CD4-positive, alpha-beta memory T cell (primary cell): Measurements from ENCODE around the gene PPP4R4. TPM values are rescaled to one million over a fixed set of nuclear protein-coding genes. Genes with fewer than 3 reads are reported as not detected.

ENCODE experiments used
- CTCF ChIA-PET: fragments of 350-600 bp; sonication (Branson Sonifier 250); formaldehyde crosslinking; loops from one replicate; lab custom pipeline; 2021; ENCODE audit warnings: inconsistent platforms; ENCODE audit not compliant: partially characterized antibody; lab: Charles Lee
- POLR2A ChIA-PET: fragments of 350-600 bp; sonication (Branson Sonifier 250); formaldehyde crosslinking; loops from one replicate; lab custom pipeline; 2021; ENCODE audit not compliant: partially characterized antibody; lab: Charles Lee
- DNase-seq, 5 donors: peaks; one replicate each; pipeline versions ENCODE4 v3.0.0 to v3.0.0-alpha.2; 2020 to 2022; ENCODE audit warnings: mixed read lengths in 1 of 5
- H3K27ac ChIP-seq: one replicate; pipeline ENCODE4 v1.7.0; 2013; ENCODE audit warnings: low read depth, low read length
- H3K27me3 ChIP-seq: 2 replicates; pipeline ENCODE4 v1.7.0; 2013; ENCODE audit warnings: mild to moderate bottlenecking, low read length, moderate library complexity; ENCODE audit not compliant: insufficient read depth
- H3K36me3 ChIP-seq: 2 replicates; pipeline ENCODE4 v1.7.0; 2013; ENCODE audit warnings: mild to moderate bottlenecking, low read length, moderate library complexity; ENCODE audit not compliant: insufficient read depth
- H3K4me1 ChIP-seq: 2 replicates; pipeline ENCODE4 v1.7.0; 2013; ENCODE audit warnings: mild to moderate bottlenecking, low read length, moderate library complexity; ENCODE audit not compliant: insufficient read depth
- H3K4me3 ChIP-seq, 2 donors: one replicate each; pipeline ENCODE4 v1.7.0; 2013; ENCODE audit warnings: low read length in 2 of 2, mild to moderate bottlenecking in 1 of 2
- H3K9me3 ChIP-seq, 2 donors: one replicate each; pipeline ENCODE4 v1.7.0; 2013; ENCODE audit warnings: low read length in 2 of 2, control low read depth in 1 of 2; ENCODE audit not compliant: control insufficient read depth in 1 of 2
- H3K27ac Mint-ChIP-seq, 7 donors: one replicate each; pipeline ENCODE4 v1.8.0; 2020 to 2021; ENCODE audit warnings: mixed read lengths in 7 of 7, mild to moderate bottlenecking in 6 of 7, inconsistent platforms in 3 of 7, moderate library complexity in 3 of 7
- H3K27me3 Mint-ChIP-seq, 2 donors: one replicate each; pipeline ENCODE4 v1.8.0; 2020 to 2021; ENCODE audit warnings: mixed read lengths in 2 of 2
- H3K36me3 Mint-ChIP-seq, 2 donors: one replicate each; pipeline ENCODE4 v1.8.0; 2020 to 2021; ENCODE audit warnings: mixed read lengths in 2 of 2, inconsistent platforms in 1 of 2, mild to moderate bottlenecking in 1 of 2
- H3K4me1 Mint-ChIP-seq, 4 donors: one replicate each; pipeline ENCODE4 v1.8.0; 2020 to 2021; ENCODE audit warnings: mixed read lengths in 4 of 4, mild to moderate bottlenecking in 1 of 4
- H3K4me3 Mint-ChIP-seq, 8 donors: one replicate each; pipeline ENCODE4 v1.8.0; 2020 to 2021; ENCODE audit warnings: mixed read lengths in 8 of 8, mild to moderate bottlenecking in 7 of 8, moderate library complexity in 6 of 8, inconsistent platforms in 3 of 8
- H3K9me3 Mint-ChIP-seq, 8 donors: one replicate each; pipeline ENCODE4 v1.8.0; 2020 to 2021; ENCODE audit warnings: mixed read lengths in 8 of 8, mild to moderate bottlenecking in 5 of 8, inconsistent platforms in 3 of 8, moderate library complexity in 1 of 8
- intact Hi-C: fragments of 100-400 bp; cut with micrococcal nuclease; formaldehyde crosslinking; loops from one replicate; pipeline ENCODE4 v1.15.1; 2023
- polyA plus RNA-seq, 2 donors: library from polyadenylated mRNA; unstranded; fragments of 300-500 nt; fragmentation: Illumina TruSeq; gene quantifications; one replicate each; pipeline ENCODE4 v1.2.3, GENCODE V29; 2021
- total RNA-seq, 2 experiments: library from RNA; stranded (reverse); gene quantifications; one replicate each; pipeline ENCODE4 v1.2.3, GENCODE V29; 2021

The PPP4R4 gene
- total and polyA plus RNA-seq, 4 experiments from 2014 or later, result 0.38 to 7.3 (median 3.8) TPM

DNA sequence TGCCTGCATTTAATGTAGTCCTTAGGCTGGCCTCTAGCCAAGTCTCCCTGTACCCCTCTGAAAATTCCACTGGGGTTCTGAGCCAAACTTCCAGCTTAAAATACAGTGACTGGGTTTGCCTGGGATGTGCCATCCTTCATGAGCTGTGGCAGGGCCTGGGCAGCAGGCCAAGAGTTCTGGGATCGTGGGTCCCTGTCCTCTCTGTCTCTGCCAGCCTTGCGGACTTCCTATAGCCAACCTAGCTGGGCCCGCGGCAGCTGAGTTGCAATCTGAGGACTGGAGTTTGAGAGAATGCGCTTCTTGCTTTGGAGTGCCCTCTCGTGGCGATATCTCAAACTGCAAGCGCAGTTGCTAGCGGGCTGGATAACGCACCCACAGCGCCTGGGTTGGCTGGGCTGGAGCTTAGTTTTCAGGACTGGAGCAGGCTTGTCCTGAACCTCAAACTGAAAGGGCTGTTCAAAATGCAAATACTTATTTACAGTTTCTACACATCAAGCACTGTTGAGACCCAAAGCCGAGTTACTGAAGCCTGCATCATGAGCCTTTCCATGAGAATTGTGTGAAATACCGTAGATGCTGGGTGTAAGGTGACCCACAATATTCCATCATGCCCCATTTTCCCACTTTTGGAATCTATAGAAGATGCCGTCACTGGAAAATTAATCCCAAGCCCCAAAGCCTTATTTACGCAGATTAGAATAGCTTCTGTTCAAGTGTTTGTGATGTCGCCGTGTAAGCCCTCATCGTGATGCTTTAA is 37.4 kb upstream of the PPP4R4 start:
- intact Hi-C loops, result loop anchor here (1.0 kb wide), 4 partner anchors 22 to 197 kb away; no protein-coding TSS in a partner anchor
- Histone ChIP-seq H3K4me3 (no peak overlapping the region), H3K4me1 (no peaks in the 10 kb centered on the region), H3K36me3 (no peaks in the 10 kb centered on the region), H3K27me3 (no peaks in the 10 kb centered on the region), H3K9me3 (no peaks in the 10 kb centered on the region), H3K27ac (no peak overlapping the region)
- Mint-ChIP-seq H3K9me3 (peaks cover 0 to 7% (median 0%) of the 10 kb centered on the region in 8 donors), H3K4me1 (peaks cover 0 to 10% (median 1%) of the 10 kb centered on the region in 4 donors), H3K4me3 (no peak overlapping the region), H3K27me3 (peaks cover 1 to 3% of the 10 kb centered on the region in 2 donors), H3K36me3 (peaks cover 0 to 6% of the 10 kb centered on the region in 2 donors), H3K27ac (no peak overlapping the region)
- ChIA-PET POLR2A (interaction anchor here (0.7 to 2.0 kb wide), 10 partner anchors 9 to 177 kb away, joined by 3 to 12 read pairs (median 4); partner anchors contain the start of genes DDX24 and IFI27L1), CTCF (interaction anchor here (0.6 to 11.1 kb wide), 49 partner anchors 6 to 1023 kb away, joined by 3 to 142 read pairs (median 5); partner anchors contain the start of genes DDX24, IFI27L1, IFI27L2 and OTUB2)
- peak; percentile 74 to 80 (median 77) for DNase-seq

DNA sequence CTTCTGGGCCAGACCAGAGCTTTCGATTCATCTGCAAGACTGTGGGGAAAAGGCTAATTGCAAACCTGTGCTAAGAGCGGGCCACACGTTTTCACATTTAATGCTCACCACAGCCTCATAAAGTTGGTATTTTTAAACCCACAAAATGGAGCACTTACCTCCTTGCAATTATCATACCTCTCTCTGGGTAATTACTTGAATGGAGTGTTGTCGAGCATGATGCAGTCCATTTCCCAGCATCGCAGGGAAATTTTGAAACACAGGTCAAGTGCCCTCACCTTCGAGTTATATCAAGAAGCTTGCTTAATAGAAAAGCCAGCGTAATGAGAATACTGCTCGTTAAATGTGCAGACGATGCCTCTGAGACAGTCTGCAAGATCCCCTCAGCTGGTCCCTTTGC is 35.9 kb upstream of the PPP4R4 start:
- CTCF ChIA-PET, result interaction anchor here (0.8 to 11.1 kb wide), 12 partner anchors 8 to 199 kb away, joined by 3 to 142 read pairs (median 11); partner anchors contain the start of genes IFI27L2 and PPP4R4
- H3K27me3 ChIP-seq, result no peaks in the 10 kb centered on the region
- POLR2A ChIA-PET, result interaction anchor here (2.0 kb wide), 1 partner anchor 36 kb away, joined by 4 read pairs; no protein-coding TSS in a partner anchor
- no peaks in the 10 kb centered on the region for H3K9me3 ChIP-seq
- no peaks in the 10 kb centered on the region for H3K4me1 ChIP-seq
- Mint-ChIP-seq H3K27ac (no peak overlapping the region), H3K27me3 (peaks cover 1 to 4% of the 10 kb centered on the region in 2 donors), H3K4me3 (no peak overlapping the region), H3K9me3 (peaks cover 0 to 7% (median 0%) of the 10 kb centered on the region in 8 donors), H3K36me3 (peaks cover 0 to 6% of the 10 kb centered on the region in 2 donors), H3K4me1 (peaks cover 0 to 6% (median 0%) of the 10 kb centered on the region in 4 donors)
- intact Hi-C loops, result no loop called here
- no peaks in the 10 kb centered on the region for H3K36me3 ChIP-seq
- no peak overlapping the region for H3K4me3 ChIP-seq
- no peak for DNase-seq
- no peak overlapping the region for H3K27ac ChIP-seq

DNA sequence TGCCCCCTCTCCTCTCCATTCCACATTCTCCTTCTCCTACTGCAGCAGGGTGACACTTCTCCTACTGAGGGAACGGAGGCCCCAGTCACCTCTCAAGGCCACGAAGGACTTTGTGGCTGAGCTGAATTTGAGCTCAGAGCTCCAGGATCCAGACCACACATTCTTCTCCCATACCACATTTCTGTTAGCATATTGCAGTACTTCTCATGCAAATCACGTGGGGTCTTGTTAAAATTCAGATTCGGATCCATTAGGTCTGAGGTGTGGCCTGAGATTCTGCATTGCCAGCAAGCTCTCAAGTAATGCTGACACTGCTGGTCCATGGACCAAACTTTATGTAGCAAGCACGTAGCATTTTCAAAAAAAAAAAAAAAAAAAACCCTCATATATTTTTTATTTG is 35.1 kb upstream of the PPP4R4 start:
- H3K27me3 Mint-ChIP-seq, result peaks cover 1 to 4% of the 10 kb centered on the region in 2 donors
- H3K27ac Mint-ChIP-seq, result no peak overlapping the region
- CTCF ChIA-PET, result interaction anchor here (0.6 to 11.1 kb wide), 8 partner anchors 9 to 199 kb away, joined by 3 to 142 read pairs (median 25); partner anchors contain the start of genes IFI27L2 and PPP4R4
- Histone ChIP-seq H3K27me3 (no peaks in the 10 kb centered on the region), H3K9me3 (no peaks in the 10 kb centered on the region), H3K36me3 (no peaks in the 10 kb centered on the region), H3K4me3 (no peak overlapping the region), H3K27ac (no peak overlapping the region), H3K4me1 (no peaks in the 10 kb centered on the region)
- peaks cover 0 to 6% of the 10 kb centered on the region in 2 donors for H3K36me3 Mint-ChIP-seq
- H3K4me3 Mint-ChIP-seq, result no peak overlapping the region
- H3K4me1 Mint-ChIP-seq, result peaks cover 0 to 6% (median 0%) of the 10 kb centered on the region in 4 donors
- DNase-seq, result no peak
- intact Hi-C loops, result no loop called here
- peaks cover 0 to 7% (median 0%) of the 10 kb centered on the region in 8 donors for H3K9me3 Mint-ChIP-seq
- POLR2A ChIA-PET, result interaction anchor here (2.0 kb wide), 1 partner anchor 36 kb away, joined by 4 read pairs; no protein-coding TSS in a partner anchor

DNA sequence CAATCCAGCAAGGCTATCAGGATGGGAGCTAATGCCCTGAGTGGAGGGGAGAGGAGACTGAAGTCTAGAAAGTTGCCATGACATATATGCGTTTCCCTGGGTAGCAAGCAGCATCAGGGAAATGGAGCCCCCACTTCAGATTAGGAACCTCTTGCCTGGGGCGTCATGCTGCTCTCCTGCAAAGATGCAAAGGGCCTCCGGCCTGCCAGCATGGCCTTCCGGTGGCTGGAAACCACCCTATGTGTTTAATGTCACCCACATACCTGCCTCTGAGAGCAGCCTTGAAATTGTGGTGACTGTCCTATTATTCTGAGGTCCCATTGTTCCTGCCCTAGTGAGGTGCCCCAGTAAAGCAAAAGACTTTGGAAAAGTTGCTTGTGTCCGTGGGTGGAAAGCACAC is 34.7 kb upstream of the PPP4R4 start:
- peaks cover 0 to 6% of the 10 kb centered on the region in 2 donors for H3K36me3 Mint-ChIP-seq
- H3K9me3 Mint-ChIP-seq, result peaks cover 0 to 7% (median 0%) of the 10 kb centered on the region in 8 donors
- H3K4me3 Mint-ChIP-seq, result no peak overlapping the region
- CTCF ChIA-PET, result interaction anchor here (0.6 to 11.1 kb wide), 6 partner anchors 9 to 200 kb away, joined by 3 to 142 read pairs (median 58); partner anchors contain the start of gene IFI27L2
- POLR2A ChIA-PET, result no interaction called here
- no peaks in the 10 kb centered on the region for H3K27me3 ChIP-seq
- no peak overlapping the region for H3K27ac Mint-ChIP-seq
- peaks cover 0 to 6% (median under 1%) of the 10 kb centered on the region in 4 donors for H3K4me1 Mint-ChIP-seq
- no peak overlapping the region for H3K27ac ChIP-seq
- DNase-seq, result no peak
- H3K4me3 ChIP-seq, result no peak overlapping the region
- peaks cover 1 to 4% of the 10 kb centered on the region in 2 donors for H3K27me3 Mint-ChIP-seq
- H3K9me3 ChIP-seq, result no peaks in the 10 kb centered on the region
- intact Hi-C loops, result no loop called here
- H3K36me3 ChIP-seq, result no peaks in the 10 kb centered on the region
- no peaks in the 10 kb centered on the region for H3K4me1 ChIP-seq

DNA sequence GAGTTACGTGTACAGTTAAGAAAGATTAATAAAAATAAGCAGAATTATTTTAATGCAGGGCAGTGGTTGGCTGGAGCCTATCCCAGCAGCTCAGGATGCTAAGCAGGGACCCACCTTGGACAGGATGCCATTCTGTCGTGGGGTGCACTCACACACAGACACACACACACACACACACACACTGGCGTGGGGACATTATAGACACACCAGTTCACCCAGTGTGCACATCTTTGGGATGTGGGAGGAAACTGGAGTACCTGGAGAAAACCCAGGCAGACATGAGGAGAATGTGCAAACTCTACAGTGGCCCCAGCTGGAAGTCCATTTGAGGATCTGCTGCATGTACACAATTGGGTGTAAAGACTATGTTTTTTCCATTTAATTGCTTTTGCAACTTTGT is 31.9 kb upstream of the PPP4R4 start:
- POLR2A ChIA-PET, result interaction anchor here (0.6 to 1.2 kb wide), 3 partner anchors 13 to 33 kb away, joined by 3 to 4 read pairs (median 3); no protein-coding TSS in a partner anchor
- CTCF ChIA-PET, result interaction anchor here (0.9 to 11.1 kb wide), 8 partner anchors 12 to 171 kb away, joined by 3 to 119 read pairs (median 4); partner anchors contain the start of genes DDX24, IFI27L1 and IFI27L2
- Mint-ChIP-seq H3K9me3 (peaks cover 0 to 4% (median 0%) of the 10 kb centered on the region in 8 donors), H3K27ac (no peak overlapping the region), H3K27me3 (peaks cover 1% of the 10 kb centered on the region in 2 donors), H3K36me3 (no peaks in the 10 kb centered on the region), H3K4me1 (peaks cover 10 to 15% (median 13%) of the 10 kb centered on the region in 4 donors), H3K4me3 (no peak overlapping the region)
- H3K4me1 ChIP-seq, result peaks cover 7% of the 10 kb centered on the region
- no peak overlapping the region for H3K27ac ChIP-seq
- intact Hi-C loops, result no loop called here
- H3K9me3 ChIP-seq, result no peaks in the 10 kb centered on the region
- no peak overlapping the region for H3K4me3 ChIP-seq
- no peaks in the 10 kb centered on the region for H3K36me3 ChIP-seq
- no peaks in the 10 kb centered on the region for H3K27me3 ChIP-seq
- DNase-seq, result no peak

DNA sequence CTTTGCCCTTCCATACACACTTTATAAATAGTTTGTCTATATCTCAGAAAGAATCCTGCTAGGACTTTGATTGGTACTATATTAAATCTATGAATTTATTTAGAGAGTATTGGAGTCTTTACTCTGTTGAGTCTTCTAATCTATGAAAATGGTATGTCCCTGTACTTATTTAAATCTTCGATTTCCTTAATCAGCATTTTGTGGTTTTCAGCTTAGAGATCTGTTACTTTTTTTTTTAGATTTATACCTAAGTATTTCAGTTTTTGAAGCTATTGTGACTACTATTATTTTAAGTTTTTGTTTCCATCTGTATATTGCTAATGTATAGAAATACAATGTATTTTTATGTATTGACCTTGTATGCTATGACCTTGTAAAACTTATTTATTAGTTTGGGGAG is 31.3 kb upstream of the PPP4R4 start:
- Histone ChIP-seq H3K4me1 (peaks cover 7% of the 10 kb centered on the region), H3K9me3 (no peaks in the 10 kb centered on the region), H3K36me3 (no peaks in the 10 kb centered on the region), H3K27me3 (no peaks in the 10 kb centered on the region), H3K27ac (no peak overlapping the region), H3K4me3 (no peak overlapping the region)
- no peak overlapping the region for H3K4me3 Mint-ChIP-seq
- POLR2A ChIA-PET, result interaction anchor here (1.0 to 1.2 kb wide), 2 partner anchors 27 to 33 kb away, joined by 3 to 4 read pairs; no protein-coding TSS in a partner anchor
- CTCF ChIA-PET, result interaction anchor here (1.1 to 11.1 kb wide), 7 partner anchors 12 to 172 kb away, joined by 3 to 119 read pairs (median 4); partner anchors contain the start of gene IFI27L2
- intact Hi-C loops, result no loop called here
- H3K36me3 Mint-ChIP-seq, result no peaks in the 10 kb centered on the region
- peaks cover 0 to 4% (median 0%) of the 10 kb centered on the region in 8 donors for H3K9me3 Mint-ChIP-seq
- peaks cover 12 to 17% (median 17%) of the 10 kb centered on the region in 4 donors for H3K4me1 Mint-ChIP-seq
- DNase-seq, result no peak
- H3K27me3 Mint-ChIP-seq, result peaks cover 1% of the 10 kb centered on the region in 2 donors
- H3K27ac Mint-ChIP-seq, result no peak overlapping the region
